ENCODE measurements around the gene ALKBH5. TPM values are rescaled to one million over a fixed set of nuclear protein-coding genes. Genes with fewer than 3 reads are reported as not detected.

The ALKBH5 gene
- total RNA-seq, 1 donor from 2014 or later = 97.3 TPM

GRCh38 chr17:18158022-18158600 is 25.5 kb upstream of the ALKBH5 start:
- peak; percentile 35 for DNase-seq (ENCODE audit: low read depth, low spot score)

- no peak for DNase-seq (ENCODE audit: low read depth, low spot score)
Observed at GRCh38 chr17:18159551-18160120, 24.0 kb upstream of the ALKBH5 start.

GRCh38 chr17:18160128-18160856 is 23.3 kb upstream of the ALKBH5 start:
- DNase-seq (ENCODE audit: low read depth, low spot score) = no peak

GRCh38 chr17:18161207-18162145 is 22.2 kb upstream of the ALKBH5 start:
- DNase-seq (ENCODE audit: low read depth, low spot score) = no peak

- no peak for DNase-seq (ENCODE audit: low read depth, low spot score)
Observed at GRCh38 chr17:18163547-18163946, 20.1 kb upstream of the ALKBH5 start.

- no peak for DNase-seq (ENCODE audit: low read depth, low spot score)
Observed at GRCh38 chr17:18166894-18167293, 16.7 kb upstream of the ALKBH5 start.

- no peak for DNase-seq (ENCODE audit: low read depth, low spot score)
Observed at GRCh38 chr17:18167421-18167820, 16.2 kb upstream of the ALKBH5 start.

- DNase-seq (ENCODE audit: low read depth, low spot score) = no peak
Observed at GRCh38 chr17:18172531-18173278, 10.9 kb upstream of the ALKBH5 start.

- no peak for DNase-seq (ENCODE audit: low read depth, low spot score)
Observed at GRCh38 chr17:18173740-18174139, 9.9 kb upstream of the ALKBH5 start.

GRCh38 chr17:18176176-18176575 is 7.5 kb upstream of the ALKBH5 start:
- DNase-seq (ENCODE audit: low read depth, low spot score) = no peak

- no peak for DNase-seq (ENCODE audit: low read depth, low spot score)
Observed at GRCh38 chr17:18177133-18177532, 6.5 kb upstream of the ALKBH5 start.

- DNase-seq (ENCODE audit: low read depth, low spot score) = no peak
Observed at GRCh38 chr17:18177722-18178121, 5.9 kb upstream of the ALKBH5 start.

- no peak for DNase-seq (ENCODE audit: low read depth, low spot score)
Observed at GRCh38 chr17:18179196-18179595, 4.4 kb upstream of the ALKBH5 start.

- no peak for DNase-seq (ENCODE audit: low read depth, low spot score)
Observed at GRCh38 chr17:18179804-18180203, 3.8 kb upstream of the ALKBH5 start.

GRCh38 chr17:18181358-18181757 is 2.3 kb upstream of the ALKBH5 start:
- DNase-seq (ENCODE audit: low read depth, low spot score) = no peak

GRCh38 chr17:18182110-18182977 is 1.3 kb upstream of the ALKBH5 start:
- DNase-seq (ENCODE audit: low read depth, low spot score) = no peak

- peak; percentile 43 for DNase-seq (ENCODE audit: low read depth, low spot score)
Observed at GRCh38 chr17:18182978-18183333, 672 bp upstream of the ALKBH5 start.

- DNase-seq (ENCODE audit: low read depth, low spot score) = no peak
Observed at GRCh38 chr17:18184143-18185031, 759 bp downstream of the ALKBH5 start.

GRCh38 chr17:18185391-18185790 is 1.8 kb downstream of the ALKBH5 start:
- DNase-seq (ENCODE audit: low read depth, low spot score) = no peak
